ENCODE results near the gene SEC23B. TPM values are rescaled to one million over a fixed set of nuclear protein-coding genes. Genes with fewer than 3 reads are reported as not detected.

SEC23B gene
- total and polyA plus RNA-seq, 2 of the 13 experiments (the other 11 are each of a cell fraction or from before 2014, with no cell fraction given), result 114 to 120 TPM

- TF ChIP-seq, protein P1, sequence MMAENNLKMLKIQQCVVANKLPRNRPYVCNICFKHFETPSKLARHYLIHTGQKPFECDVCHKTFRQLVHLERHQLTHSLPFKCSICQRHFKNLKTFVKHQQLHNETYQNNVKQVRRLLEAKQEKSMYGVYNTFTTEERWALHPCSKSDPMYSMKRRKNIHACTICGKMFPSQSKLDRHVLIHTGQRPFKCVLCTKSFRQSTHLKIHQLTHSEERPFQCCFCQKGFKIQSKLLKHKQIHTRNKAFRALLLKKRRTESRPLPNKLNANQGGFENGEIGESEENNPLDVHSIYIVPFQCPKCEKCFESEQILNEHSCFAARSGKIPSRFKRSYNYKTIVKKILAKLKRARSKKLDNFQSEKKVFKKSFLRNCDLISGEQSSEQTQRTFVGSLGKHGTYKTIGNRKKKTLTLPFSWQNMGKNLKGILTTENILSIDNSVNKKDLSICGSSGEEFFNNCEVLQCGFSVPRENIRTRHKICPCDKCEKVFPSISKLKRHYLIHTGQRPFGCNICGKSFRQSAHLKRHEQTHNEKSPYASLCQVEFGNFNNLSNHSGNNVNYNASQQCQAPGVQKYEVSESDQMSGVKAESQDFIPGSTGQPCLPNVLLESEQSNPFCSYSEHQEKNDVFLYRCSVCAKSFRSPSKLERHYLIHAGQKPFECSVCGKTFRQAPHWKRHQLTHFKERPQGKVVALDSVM (CRISPR knock-in tag; IDR thresholded peaks at IDR 0.05), result no peak
- no peak for TF ChIP-seq EZH2 (conservative IDR thresholded peaks at IDR 0.05; ENCODE audit: low read depth, low read length)
- no peak for TF ChIP-seq GATAD2A (CRISPR knock-in tag; IDR thresholded peaks at IDR 0.05)
- TF ChIP-seq PITX1 (CRISPR knock-in tag; IDR thresholded peaks at IDR 0.05), result no peak
- peak; percentile 96 for TF ChIP-seq MAFF (IDR thresholded peaks at IDR 0.05; ENCODE audit: low read depth, low read length)
- TF ChIP-seq GABPB1 (CRISPR knock-in tag; IDR thresholded peaks at IDR 0.05), result no peak
- no peak for TF ChIP-seq HOXA3 (CRISPR knock-in tag; IDR thresholded peaks at IDR 0.05)
- no peak for TF ChIP-seq KIAA2018 (CRISPR knock-in tag; IDR thresholded peaks at IDR 0.05; ENCODE audit: borderline replicate concordance)
- TF ChIP-seq RFXAP (CRISPR knock-in tag; IDR thresholded peaks at IDR 0.05; ENCODE audit: borderline replicate concordance), result no peak
- no peak for TF ChIP-seq HES4 (CRISPR knock-in tag; IDR thresholded peaks at IDR 0.05; ENCODE audit: borderline replicate concordance)
- TF ChIP-seq ZNF138 (CRISPR knock-in tag; IDR thresholded peaks at IDR 0.05; ENCODE audit: low read depth), result no peak
- TF ChIP-seq ZNF446 (CRISPR knock-in tag; IDR thresholded peaks at IDR 0.05), result no peak
- TF ChIP-seq HNRNPL (IDR thresholded peaks at IDR 0.05; ENCODE audit: low read depth, low read length), result no peak
- TF ChIP-seq RXRA (CRISPR knock-in tag; IDR thresholded peaks at IDR 0.05), result no peak; the same call in 1 of the 2 replicates
- peak; percentile 93 to 95 for TF ChIP-seq MAFK (conservative IDR thresholded peaks at IDR 0.05 in 1 of 2, IDR thresholded peaks at IDR 0.05 in 1 of 2; ENCODE audit: low read length in 2 of 2)
- TF ChIP-seq MYNN (CRISPR knock-in tag; IDR thresholded peaks at IDR 0.05; ENCODE audit: low read depth), result no peak
- TF ChIP-seq ZNF337 (CRISPR knock-in tag; IDR thresholded peaks at IDR 0.05; ENCODE audit: borderline replicate concordance, low read depth), result no peak
- TF ChIP-seq KMT2A (CRISPR knock-in tag; IDR thresholded peaks at IDR 0.05), result no peak
- no peak for TF ChIP-seq RAD51 (IDR thresholded peaks at IDR 0.05; ENCODE audit: borderline replicate concordance)
- TF ChIP-seq, protein P2, sequence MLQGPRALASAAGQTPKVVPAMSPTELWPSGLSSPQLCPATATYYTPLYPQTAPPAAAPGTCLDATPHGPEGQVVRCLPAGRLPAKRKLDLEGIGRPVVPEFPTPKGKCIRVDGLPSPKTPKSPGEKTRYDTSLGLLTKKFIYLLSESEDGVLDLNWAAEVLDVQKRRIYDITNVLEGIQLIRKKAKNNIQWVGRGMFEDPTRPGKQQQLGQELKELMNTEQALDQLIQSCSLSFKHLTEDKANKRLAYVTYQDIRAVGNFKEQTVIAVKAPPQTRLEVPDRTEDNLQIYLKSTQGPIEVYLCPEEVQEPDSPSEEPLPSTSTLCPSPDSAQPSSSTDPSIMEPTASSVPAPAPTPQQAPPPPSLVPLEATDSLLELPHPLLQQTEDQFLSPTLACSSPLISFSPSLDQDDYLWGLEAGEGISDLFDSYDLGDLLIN (CRISPR knock-in tag; IDR thresholded peaks at IDR 0.05; ENCODE audit: borderline replicate concordance), result no peak
Observed at GRCh38 chr20:18533978-18534644, 26.4 kb downstream of the SEC23B start (continued).
